Measurements from ENCODE around the gene CD40. TPM values are rescaled to one million over a fixed set of nuclear protein-coding genes. Genes with fewer than 3 reads are reported as not detected.

CD40 gene
- total and polyA plus RNA-seq, 2 of the 8 experiments (the other 6 are each of a cell fraction or from before 2014, with no cell fraction given): 14.5 to 18.8 TPM

- Histone ChIP-seq H3K56ac (replicated peaks; ENCODE audit: insufficient read length, low read depth, low read length) (no peak overlapping the region), H2BK15ac (ENCODE audit: low read length) (no peak overlapping the region), H3K4me2 (ENCODE audit: insufficient read depth in 1 of 2, low read depth in 2 of 2, low read length in 2 of 2) (no peak overlapping the region), H2BK5ac (ENCODE audit: low read depth, low read length) (no peak overlapping the region), H3K18ac (ENCODE audit: extremely low read depth, low read length) (no peak overlapping the region), H2BK12ac (ENCODE audit: low read depth, low read length) (no peak overlapping the region), H4K91ac (replicated peaks; ENCODE audit: insufficient read length, low read length) (no peak overlapping the region), H4K20me1 (replicated peaks in 1 of 2; ENCODE audit: control insufficient read depth in 1 of 2, insufficient read depth in 2 of 2, low read length in 2 of 2) (no peaks in the 10 kb centered on the region), H3K23ac (ENCODE audit: insufficient read length) (no peak overlapping the region), H3K79me2 (ENCODE audit: control insufficient read depth in 1 of 2, insufficient read depth in 2 of 2, low read length in 2 of 2) (no peaks in the 10 kb centered on the region), H3K23me2 (ENCODE audit: low read depth, low read length) (peaks cover 2% of the 10 kb centered on the region; the same call in 1 of the 2 replicates), H3K9me3 (ENCODE audit: insufficient read depth in 2 of 2, low read depth in 1 of 2, low read length in 1 of 2) (no peaks in the 10 kb centered on the region), H3K27me3 (replicated peaks in 1 of 4; ENCODE audit: control insufficient read depth in 3 of 4, extremely low read depth in 1 of 4, insufficient read depth in 3 of 4, low read length in 3 of 4) (peaks cover 8 to 31% (median 29%) of the 10 kb centered on the region in 4 experiments), H3K36me3 (ENCODE audit: control insufficient read depth in 2 of 4, insufficient read depth in 4 of 4, low read length in 3 of 4) (no peaks in the 10 kb centered on the region), H4K5ac (ENCODE audit: insufficient read length, low read depth, low read length) (no peak overlapping the region), H2AFZ (ENCODE audit: low read length) (no peak overlapping the region), H3K79me1 (ENCODE audit: low read depth, low read length) (no peaks in the 10 kb centered on the region), H2BK20ac (ENCODE audit: low read length) (no peak overlapping the region), H3K4me1 (replicated peaks in 1 of 4; ENCODE audit: control insufficient read depth in 3 of 4, insufficient read depth in 4 of 4, low read length in 3 of 4) (no peaks in the 10 kb centered on the region; a peak in 1 of 7 replicates), H3K9ac (replicated peaks in 1 of 4; ENCODE audit: extremely low read depth in 1 of 4, low read depth in 3 of 4, low read length in 3 of 4) (no peak overlapping the region), H4K8ac (ENCODE audit: extremely low read depth, insufficient read depth, low read length) (no peak overlapping the region), H3K27ac (ENCODE audit: low read depth, low read length) (no peak overlapping the region), H3K14ac (ENCODE audit: insufficient read length) (no peak overlapping the region), H3K4ac (replicated peaks; ENCODE audit: insufficient read length, low read depth, low read length) (no peak overlapping the region), H3K4me3 (ENCODE audit: extremely low read depth in 1 of 4, insufficient read depth in 2 of 4, low read depth in 3 of 4, low read length in 4 of 4) (no peak overlapping the region), H2BK120ac (replicated peaks; ENCODE audit: low read depth, low read length) (no peak overlapping the region), H2AK5ac (ENCODE audit: low read depth, low read length) (no peak overlapping the region)
- WGBS, 2 experiments (ENCODE audit: extremely low coverage in 1 of 2, insufficient coverage in 1 of 2, insufficient read length in 1 of 2, insufficient replicate concordance in 2 of 2, low coverage in 1 of 2, low lambda C conversion rate in 2 of 2, missing lambda C conversion rate in 1 of 2): 85% methylated on average over 13 of the region's 13 CpGs; no CpG with 5 or more reads in 1 of the 2 experiments
- FAIRE-seq (no peak), DNase-seq (ENCODE audit: low read depth in 1 of 2, low spot score in 2 of 2) (no peak)
- ChIA-PET POLR2A (ENCODE audit: partially characterized antibody) (no interaction called here), CTCF (ENCODE audit: partially characterized antibody) (interaction anchor here (0.8 to 18.5 kb wide), 11 partner anchors 9 to 171 kb away, joined by 3 to 233 read pairs (median 5); no protein-coding TSS in a partner anchor)
- TF ChIP-seq, protein P1, sequence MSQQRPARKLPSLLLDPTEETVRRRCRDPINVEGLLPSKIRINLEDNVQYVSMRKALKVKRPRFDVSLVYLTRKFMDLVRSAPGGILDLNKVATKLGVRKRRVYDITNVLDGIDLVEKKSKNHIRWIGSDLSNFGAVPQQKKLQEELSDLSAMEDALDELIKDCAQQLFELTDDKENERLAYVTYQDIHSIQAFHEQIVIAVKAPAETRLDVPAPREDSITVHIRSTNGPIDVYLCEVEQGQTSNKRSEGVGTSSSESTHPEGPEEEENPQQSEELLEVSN (IDR thresholded peaks at IDR 0.05): no peak
- TF ChIP-seq EGR1 (IDR thresholded peaks at IDR 0.05; ENCODE audit: borderline replicate concordance, low read depth, low read length): no peak
- no peak for TF ChIP-seq FOSL1 (IDR thresholded peaks at IDR 0.05; ENCODE audit: insufficient read depth, low read depth, low read length)
- no peak for TF ChIP-seq ATF3 (IDR thresholded peaks at IDR 0.05; ENCODE audit: insufficient read depth, low read depth, low read length)
- no peak for TF ChIP-seq SIX5 (IDR thresholded peaks at IDR 0.05; ENCODE audit: low read depth, low read length)
- no peak for TF ChIP-seq SP4 (IDR thresholded peaks at IDR 0.05; ENCODE audit: low read length)
- no peak for TF ChIP-seq CREB1 (IDR thresholded peaks at IDR 0.05)
- TF ChIP-seq RXRA (IDR thresholded peaks at IDR 0.05; ENCODE audit: insufficient read depth, low read depth, low read length): no peak
- TF ChIP-seq KDM1A (IDR thresholded peaks at IDR 0.05; ENCODE audit: borderline replicate concordance, low read length): no peak
- no peak for TF ChIP-seq SIRT6 (IDR thresholded peaks at IDR 0.05; ENCODE audit: low read length)
- no peak for TF ChIP-seq SIN3A (conservative IDR thresholded peaks at IDR 0.05 in 1 of 2, IDR thresholded peaks at IDR 0.05 in 1 of 2; ENCODE audit: low read depth in 1 of 2, low read length in 2 of 2)
- no peak for TF ChIP-seq CTBP2 (IDR thresholded peaks at IDR 0.05; ENCODE audit: borderline replicate concordance, insufficient read depth, insufficient read length, low read length)
Measured at GRCh38 chr20:46176739-46177378, 58.7 kb downstream of the CD40 start.

Measured in H1 (cell line).